GM04503 (cell line): ENCODE data around the gene TCHH.

Experiments used
- DNase-seq: peaks from one replicate; pipeline ENCODE4 v3.0.0-alpha.2; 2012; ENCODE audit warnings: low read depth

TCHH gene

GRCh38 chr1:152067150-152067549 lies 48.1 kb downstream of the TCHH start:
- no peak for DNase-seq

GRCh38 chr1:152061952-152062351 lies 53.3 kb downstream of the TCHH start:
- no peak for DNase-seq
